GM12801 (cell line): ENCODE data around the gene VWCE.
"Not testable (repeated sequence)": the region's sequence is repeated elsewhere in the genome, so short reads cannot be mapped to it uniquely, and the experiment has no call there.

Experiments used
- TF ChIP-seq, protein P1 (sequence below): IDR thresholded peaks from one replicate; pipeline ENCODE4 v1.5.1; 2011; ENCODE audit warnings: control low read depth; ENCODE audit not compliant: insufficient read length; ENCODE audit errors: extremely low read depth

VWCE gene

GRCh38 chr11:61258546-61258945 is 36.6 kb downstream of the VWCE start:
- TF ChIP-seq, protein P1, sequence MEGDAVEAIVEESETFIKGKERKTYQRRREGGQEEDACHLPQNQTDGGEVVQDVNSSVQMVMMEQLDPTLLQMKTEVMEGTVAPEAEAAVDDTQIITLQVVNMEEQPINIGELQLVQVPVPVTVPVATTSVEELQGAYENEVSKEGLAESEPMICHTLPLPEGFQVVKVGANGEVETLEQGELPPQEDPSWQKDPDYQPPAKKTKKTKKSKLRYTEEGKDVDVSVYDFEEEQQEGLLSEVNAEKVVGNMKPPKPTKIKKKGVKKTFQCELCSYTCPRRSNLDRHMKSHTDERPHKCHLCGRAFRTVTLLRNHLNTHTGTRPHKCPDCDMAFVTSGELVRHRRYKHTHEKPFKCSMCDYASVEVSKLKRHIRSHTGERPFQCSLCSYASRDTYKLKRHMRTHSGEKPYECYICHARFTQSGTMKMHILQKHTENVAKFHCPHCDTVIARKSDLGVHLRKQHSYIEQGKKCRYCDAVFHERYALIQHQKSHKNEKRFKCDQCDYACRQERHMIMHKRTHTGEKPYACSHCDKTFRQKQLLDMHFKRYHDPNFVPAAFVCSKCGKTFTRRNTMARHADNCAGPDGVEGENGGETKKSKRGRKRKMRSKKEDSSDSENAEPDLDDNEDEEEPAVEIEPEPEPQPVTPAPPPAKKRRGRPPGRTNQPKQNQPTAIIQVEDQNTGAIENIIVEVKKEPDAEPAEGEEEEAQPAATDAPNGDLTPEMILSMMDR: no peak

- TF ChIP-seq, protein P1: no peak
Observed at GRCh38 chr11:61256710-61257482, 38.2 kb downstream of the VWCE start.

GRCh38 chr11:61254403-61255025 is 40.6 kb downstream of the VWCE start:
- TF ChIP-seq, protein P1: no peak

- TF ChIP-seq, protein P1: not testable (repeated sequence)
Observed at GRCh38 chr11:61240875-61241274, 54.2 kb downstream of the VWCE start, which contains the start of gene PGA5. Gene PGA5, plus strand, starts transcription at chr11:61241175. Its CDS starts 52 bp downstream, at chr11:61241227.

DNA sequence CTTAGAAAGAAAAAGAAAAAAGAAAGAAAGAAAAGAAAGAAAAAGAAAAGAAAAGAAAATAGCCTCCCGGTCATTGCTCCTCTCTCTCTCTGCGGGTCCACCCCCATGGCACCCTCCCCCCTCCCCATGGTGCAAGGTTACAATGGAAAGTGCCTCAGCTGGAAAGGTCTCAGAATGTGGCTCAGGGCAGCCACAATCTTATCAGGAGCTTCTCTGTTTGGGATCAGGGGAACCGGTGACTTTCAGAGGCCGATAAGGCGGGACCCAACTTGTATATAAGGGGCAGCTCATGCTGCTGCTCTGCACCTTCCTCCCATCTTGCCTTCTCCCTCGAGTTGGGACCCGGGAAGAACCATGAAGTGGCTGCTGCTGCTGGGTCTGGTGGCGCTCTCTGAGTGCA is 73.1 kb downstream of the VWCE start, which contains the start of gene PGA4:
Gene PGA4 (plus strand): TSS at position 301 of the 400 bp plus-strand sequence. CDS start 54 bp downstream, at position 355.
- TF ChIP-seq, protein P1: not testable (repeated sequence)
